Measurements from ENCODE around the gene RUNX2.

Gene RUNX2

DNA sequence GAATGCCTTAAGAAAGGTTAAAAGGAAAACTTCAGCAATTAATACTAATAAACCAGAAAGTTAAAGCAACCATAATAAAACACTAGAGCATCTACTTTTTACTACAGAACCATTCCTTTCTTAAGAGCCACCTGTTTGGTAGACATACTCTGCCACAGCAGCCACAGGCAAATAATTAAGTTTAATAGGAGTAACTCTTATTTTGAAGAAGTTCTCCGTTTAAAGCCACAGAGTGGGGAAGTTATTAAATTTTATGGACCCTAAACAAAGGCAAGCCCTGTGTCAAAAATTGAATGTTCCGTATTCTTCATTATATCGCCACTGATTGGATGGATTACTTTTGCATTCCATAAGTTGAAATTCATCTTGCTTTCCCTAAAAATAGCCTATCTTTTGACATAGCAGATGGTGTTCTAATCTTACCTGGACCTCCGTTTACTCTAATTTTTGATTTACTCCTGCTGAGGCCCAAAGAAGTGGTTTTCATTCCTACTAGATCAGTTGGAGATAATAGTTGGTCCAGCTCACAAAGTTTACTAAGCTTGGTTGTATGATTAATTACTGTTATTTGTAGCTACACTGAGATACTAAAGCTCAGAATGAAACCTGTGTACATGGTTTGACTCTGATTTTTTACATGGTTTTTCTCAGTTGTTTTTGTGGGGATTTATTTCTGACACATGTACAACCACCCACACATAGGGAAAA, 190.0 kb downstream of the RUNX2 start:
- no peak for DNase-seq (ENCODE audit: low read depth)

DNA sequence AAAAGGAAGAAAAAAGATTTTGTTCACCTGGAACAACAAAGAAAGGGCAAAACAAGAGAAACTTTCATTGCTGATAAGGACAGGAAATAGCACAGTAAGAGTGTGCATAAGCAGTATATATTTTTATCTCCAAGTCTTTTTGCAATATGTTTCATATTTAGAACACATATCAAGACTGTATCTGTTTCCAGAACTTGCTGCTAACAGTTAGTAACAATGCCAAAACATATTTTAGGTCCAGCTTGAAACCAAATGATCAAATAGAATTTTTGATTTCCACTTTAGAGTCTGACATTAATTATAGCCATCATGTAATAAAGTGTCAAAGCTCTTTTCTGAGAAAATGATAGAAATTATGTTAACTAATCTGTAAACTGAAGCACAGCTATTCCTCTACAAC, 193.1 kb downstream of the RUNX2 start:
- DNase-seq (ENCODE audit: low read depth) = no peak

DNA sequence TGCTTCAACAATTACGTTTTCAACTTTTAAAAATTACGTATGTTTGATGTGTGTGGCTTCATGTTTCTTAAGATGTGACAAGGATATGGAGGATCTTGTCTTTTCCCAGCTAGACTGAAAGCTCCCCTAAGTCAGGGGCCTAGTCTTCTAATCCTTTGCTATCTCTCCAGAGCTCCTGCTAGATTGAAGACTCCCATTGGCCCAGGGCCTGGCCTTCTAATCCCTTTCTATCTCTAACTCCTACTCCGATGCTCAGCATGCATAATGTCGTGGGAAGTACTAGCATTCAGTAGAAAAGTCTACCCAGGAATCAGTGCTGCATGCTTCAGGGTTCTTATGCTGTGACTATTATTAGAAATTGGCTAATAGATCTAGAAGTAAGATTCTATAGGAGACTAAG, 194.4 kb downstream of the RUNX2 start:
- no peak for DNase-seq (ENCODE audit: low read depth)

DNA sequence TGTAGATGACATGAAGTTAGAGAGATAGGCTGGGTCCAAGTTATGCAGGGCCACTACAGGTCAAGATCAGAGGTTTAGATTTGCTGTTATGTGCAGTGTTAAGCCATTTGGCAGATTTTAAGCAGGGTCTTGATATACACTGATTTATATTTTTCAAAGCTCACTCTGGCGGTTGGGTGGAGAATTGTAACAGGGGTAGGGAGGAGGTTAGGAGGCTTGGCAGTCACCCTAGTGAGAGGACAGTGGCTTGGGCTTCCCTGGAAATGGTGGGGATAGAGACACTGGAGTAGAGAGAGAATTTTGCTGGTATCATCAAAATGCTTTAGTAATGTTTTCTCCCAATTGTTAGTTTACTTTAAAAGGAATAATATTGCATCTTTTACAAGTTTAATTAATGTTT, 199.1 kb downstream of the RUNX2 start:
- no peak for DNase-seq (ENCODE audit: low read depth)

DNA sequence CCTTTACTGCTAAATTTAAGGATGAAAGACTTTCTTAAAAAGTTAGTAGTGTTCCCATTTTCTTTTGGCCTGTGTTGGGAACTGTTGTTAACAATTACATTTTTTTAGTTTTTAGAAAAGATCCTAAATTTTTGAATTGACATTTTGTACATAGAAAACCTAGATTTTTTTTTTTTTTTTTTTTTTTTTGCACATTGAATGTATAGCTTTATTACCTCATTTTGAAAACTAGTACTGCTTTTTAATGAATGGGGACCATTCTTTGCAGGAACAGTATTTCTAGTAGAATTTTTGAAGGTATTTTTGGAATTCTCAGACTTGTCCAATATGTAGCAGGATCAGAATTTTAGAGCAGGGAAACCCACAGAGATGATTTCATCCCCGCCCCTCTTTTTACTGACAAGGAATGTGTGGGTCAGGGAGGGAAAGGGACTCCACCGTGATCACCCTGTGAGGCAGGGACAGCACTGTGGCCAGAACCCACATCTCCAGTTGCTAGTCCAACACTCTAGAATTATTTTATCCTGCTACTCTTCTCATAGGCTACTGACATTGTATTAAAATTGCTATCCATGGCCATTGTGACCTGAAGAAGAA, 204.0 kb downstream of the RUNX2 start:
- no peak for DNase-seq (ENCODE audit: low read depth)

DNA sequence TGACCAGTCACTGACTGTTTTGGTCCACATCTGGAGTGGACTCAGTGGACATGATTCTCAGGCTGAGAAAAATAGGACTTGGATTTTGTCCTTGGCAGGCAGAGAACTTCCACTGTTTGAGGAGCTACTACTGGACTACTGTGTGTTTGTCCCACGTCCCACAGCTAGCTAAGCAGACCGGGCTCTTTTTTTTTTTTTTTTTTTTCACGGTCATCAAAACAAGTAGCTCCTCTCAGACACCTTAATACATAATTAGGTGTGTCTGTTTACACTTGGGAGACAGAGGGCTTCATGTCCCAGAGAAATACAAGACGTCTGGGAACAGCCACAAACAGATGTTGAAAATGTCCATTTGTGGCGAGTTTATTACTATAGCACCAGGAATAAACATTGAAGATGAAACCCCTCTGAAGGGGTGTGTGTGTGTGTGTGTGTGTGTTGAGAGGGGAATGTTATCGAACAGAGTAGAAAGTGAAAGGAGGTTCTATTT, 204.6 kb downstream of the RUNX2 start:
- DNase-seq (ENCODE audit: low read depth) = no peak

DNA sequence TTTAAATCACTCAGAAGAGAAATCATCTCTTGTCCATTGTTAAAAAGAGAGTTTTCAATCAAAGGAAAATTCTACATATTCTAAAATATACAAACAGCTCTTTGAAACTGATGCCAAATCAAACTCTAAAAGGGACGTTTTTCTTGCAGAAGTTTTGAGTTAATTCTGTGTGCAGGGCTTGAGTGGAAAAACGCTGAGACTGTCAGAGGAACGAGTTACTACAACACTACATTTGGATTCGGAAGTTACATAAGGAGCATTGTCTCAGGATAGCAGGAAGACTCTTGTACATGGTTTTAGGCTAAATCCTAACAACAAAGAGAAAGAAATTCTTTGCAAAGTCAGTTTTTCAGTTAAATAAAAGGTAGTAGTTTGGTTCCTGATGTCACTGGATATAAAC, 205.3 kb downstream of the RUNX2 start:
- no peak for DNase-seq (ENCODE audit: low read depth)

DNA sequence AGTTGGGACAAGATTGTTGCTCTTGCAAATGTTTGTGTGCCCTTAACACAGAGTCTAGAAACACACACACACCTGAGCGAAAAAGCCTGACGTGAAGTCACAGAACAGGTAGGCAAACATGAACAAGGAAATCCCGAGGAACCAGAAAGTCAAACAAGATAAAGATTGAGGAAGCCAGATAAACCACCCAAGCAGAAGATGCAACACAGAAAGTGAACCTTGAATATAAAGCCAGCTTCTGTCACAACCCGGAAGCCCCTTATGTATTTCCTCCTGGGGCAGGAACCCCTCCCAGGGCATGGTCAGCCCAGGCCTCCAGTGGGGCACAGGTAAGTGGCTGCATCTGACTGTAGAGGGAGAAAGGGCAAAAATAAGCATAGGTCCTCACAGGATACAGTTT, 207.8 kb downstream of the RUNX2 start:
- no peak for DNase-seq (ENCODE audit: low read depth)

DNA sequence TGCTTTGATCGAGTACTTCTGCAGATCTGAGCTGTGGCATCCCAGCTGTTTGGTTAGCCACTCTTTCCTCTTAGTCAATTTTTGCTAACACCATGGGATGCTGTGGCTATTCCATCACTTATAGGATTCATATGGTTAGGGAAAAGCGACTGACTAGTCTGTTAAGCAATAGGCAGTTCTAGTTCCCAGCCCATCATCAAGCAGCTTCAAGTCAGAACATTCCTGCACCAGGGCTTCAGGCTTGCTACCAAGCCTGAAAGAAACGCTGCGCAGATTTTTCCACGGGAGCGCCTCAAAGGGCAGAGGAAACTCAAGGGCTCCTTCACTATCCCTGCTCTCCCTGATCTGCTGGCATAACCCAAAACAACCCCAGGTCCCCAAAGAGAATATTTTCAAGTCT, 209.4 kb downstream of the RUNX2 start:
- no peak for DNase-seq (ENCODE audit: low read depth)

DNA sequence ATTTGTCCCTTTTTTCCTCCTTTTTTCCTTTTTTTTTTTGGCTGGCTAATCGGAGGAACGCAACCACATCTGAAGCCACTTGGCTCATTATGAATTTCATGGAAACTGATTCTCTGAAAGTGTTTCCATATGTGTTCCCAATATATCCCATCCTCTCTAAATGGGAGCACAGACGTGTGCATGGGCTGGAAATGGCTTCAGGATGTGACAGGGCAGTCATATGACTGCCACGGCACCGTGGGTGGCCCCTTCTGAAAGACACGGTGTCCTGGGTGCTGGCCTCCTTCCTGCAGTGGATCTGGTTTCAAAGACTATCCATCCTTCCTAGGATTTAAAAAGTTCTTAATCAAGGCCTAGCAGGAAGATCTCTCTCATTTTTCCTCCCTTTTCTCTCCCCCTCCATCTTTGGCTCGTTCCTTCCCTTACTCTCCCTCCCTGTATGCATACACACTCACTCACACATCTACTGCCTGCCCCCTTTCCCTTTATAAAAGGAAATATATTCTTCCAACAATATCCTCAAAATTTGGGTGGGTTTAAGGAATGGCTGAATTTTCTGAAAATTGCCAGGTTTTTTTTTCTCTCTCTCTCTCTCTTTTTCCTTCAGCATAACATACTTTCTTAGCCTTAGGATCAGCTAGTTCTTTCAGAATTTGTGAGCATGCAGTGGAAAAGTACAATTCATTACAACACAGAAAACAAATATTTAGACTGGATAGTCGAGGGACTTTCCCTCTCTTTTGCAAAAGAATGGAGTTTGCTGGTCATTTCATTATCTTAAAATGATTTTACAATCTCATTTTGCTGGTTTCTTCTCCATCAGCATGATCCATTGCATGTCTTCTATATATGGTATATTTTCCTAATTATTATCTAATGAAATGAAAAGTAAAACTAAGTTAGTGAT, 210.8 kb downstream of the RUNX2 start:
- DNase-seq (ENCODE audit: low read depth) = no peak

DNA sequence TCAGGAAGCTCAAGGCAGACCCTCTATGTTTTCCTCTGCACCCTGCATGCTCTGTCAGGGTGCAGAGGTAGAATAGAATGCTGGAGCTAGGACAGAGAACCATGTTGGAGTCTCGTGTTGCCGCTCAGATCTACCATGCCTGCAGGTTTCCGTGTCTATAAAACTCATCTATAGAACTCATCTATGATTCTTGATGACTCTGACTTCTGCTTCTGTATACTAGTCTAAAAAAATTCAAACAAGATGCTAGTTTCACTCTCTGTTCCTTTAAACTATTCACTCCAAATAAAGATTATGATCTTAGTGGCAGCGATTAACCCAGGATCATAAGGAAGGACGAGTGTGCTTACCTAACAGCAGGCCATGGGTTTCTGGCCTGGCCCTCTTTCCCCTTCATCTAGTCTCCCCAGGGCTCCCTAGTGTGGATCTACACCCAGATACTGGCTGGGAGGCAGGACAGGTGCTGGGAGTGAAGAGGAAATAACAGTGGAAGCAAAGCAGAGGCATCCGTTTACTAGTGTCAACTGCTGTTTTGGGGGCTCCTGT, 212.3 kb downstream of the RUNX2 start:
- DNase-seq (ENCODE audit: low read depth) = no peak

DNA sequence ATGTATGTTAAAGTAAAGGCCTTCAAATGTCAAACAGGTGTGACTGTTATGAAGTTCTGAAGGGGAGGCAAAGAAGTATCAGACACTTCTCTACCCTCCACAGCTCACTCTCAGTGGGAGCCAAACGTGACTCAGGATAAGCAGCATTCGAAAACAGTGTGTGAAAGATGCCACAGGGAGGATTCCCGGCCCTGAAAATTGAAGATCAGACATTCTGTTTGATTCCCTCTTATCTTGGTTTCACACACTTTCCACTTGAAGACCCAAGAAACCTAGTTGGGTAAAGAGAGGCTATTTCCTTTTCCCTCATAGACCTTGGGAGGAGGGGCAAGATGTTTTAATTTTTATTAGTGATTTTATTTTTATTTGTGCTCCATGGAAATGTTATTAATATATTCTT, 213.8 kb downstream of the RUNX2 start:
- no peak for DNase-seq (ENCODE audit: low read depth)

DNA sequence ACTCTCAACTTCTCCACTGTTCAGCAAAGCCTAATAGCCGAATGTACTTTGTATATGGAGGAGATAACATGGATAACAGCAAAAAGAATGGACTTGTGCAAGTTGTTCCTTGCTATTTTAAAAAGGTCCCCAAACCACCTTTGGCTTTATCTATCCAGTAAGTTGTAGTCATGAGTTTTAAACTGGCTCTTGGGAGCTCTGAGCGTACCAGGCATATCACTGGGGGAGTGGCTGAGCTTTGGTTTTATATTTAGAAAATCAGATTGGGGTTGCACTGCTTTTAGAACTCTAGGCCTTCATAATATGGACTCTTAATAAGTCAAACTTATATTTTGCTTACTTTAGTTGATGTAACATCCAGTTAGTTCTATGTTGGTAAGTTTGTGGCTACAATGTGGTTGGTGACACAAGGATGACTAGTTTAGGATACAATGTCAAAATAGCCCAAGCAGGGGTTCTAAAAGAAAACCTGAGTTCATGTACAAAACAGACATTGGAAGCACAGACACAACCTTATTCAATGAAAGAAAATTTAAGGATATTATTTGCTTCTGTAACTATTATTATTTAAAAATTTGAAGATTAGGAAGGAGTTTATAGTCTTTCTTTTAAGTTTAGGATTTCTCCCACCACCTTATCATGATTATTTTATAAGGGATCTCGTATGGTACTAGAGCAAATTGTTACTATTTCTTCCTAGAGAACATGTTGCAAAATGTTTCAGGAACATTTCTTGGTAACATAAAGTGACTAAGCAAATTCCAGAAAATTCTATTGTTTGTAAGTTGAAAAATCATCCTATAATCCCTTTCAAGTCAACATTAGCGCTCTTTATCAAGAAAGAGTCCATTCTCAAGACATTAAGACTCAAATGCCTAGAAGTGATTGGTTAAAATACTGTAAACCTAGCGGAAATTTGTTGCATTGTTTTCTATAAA, 215.4 kb downstream of the RUNX2 start:
- no peak for DNase-seq (ENCODE audit: low read depth)

DNA sequence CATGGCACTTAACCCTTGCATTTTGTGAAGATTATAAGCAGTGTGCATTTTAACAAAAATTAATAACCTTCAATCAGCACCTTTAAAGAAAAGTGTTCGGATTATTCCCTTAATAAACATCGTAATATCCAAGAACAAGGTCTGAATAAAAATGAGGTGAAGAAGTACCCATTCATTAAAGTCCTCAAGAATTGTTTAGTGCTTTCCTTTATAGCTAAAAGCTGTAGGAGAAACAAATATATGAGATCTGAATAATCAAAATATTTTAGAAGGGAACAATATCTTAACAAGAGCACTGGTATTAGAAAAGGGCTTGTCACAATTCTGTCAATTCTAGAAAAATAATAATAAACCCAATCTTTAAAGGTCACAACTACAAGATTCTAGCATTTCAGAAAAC, 217.3 kb downstream of the RUNX2 start:
- DNase-seq (ENCODE audit: low read depth) = no peak

DNA sequence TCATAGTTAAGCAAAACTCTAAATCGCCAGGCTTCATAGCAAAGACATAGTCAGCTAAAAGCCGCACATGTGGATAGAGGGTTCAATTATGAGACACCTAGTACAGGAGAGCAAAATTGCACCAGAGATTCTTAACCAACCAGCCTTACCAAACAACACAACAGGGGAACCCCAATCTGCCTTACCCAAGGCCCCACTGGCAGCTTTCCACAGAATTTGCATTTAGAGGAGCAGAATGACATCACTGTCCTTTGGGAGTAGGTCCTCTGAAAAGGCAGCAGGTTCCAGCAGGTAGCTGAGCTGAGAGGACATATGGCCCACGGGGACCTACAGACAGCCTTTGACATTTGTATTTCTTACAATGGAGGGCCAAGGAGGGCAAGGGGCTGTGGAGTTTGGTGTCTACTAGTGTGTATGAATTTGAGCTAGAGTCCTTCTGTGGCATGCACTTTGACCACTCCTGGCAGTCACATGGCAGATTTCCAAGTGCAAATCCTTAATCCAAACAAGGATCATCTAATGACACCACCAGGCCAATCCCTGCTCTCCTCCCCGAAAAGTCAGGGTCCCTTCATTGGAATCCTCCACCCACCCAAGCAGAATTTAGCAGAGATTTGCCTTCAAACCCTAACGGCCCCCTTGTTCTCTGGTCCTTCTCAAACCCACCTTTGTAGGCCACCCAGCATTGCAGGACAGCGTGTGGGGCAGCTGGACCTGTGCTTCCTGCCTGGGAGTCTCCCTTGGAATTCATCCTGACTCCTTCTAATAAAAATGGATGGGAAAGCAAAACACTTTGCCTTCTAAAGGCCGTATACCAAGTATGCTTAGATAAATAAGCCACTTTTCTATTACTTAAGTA, 220.8 kb downstream of the RUNX2 start:
- no peak for DNase-seq (ENCODE audit: low read depth)

DNA sequence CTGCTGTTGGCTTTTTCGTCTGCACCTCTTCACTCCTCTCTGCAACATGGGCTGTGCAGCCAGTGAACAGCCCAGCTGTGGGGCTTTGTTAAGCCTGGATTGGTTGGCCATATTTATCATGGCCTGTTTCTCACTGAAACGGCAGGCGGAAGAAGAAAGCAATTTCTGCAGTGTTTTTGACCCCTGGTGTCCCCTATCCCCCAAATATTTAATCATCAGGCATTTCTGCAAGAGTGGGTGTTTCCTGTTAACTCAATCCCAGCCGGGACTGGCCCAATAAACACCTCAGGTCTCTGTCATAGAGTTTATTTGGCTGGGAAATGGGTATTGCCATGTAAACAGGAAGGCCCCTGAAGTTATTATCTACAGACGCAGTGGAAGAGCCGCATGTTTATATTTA, 224.4 kb downstream of the RUNX2 start:
- DNase-seq (ENCODE audit: low read depth) = no peak

DNA sequence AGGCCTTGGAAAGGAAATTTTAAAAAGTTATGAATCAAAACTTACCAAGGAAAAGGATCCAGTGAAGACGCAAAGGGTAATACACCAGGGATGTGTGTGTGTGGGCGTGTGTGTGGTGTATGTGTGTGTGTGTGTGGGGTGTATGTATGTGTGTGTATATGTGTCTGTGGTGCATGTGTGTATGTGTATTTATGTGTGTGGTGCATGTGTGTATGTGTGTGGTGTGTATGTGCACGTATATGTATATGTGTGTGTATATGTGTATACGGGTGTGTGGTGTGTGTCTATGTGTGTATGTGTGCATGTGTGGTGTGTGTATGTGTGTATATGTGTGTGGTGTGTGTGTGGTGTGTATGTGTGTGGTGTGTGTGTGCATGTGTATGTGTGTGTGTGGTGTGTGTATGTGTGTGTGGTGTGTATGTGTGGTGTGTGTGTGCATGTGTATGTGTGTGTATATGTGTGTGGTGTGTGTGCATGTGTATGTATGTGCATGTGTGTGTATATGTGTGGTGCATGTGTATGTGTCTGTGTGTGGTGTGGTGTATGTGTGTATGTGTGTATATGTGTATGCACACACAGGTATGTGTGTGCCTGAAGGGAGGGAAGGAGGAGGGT, 225.7 kb downstream of the RUNX2 start:
- no peak for DNase-seq (ENCODE audit: low read depth)

DNA sequence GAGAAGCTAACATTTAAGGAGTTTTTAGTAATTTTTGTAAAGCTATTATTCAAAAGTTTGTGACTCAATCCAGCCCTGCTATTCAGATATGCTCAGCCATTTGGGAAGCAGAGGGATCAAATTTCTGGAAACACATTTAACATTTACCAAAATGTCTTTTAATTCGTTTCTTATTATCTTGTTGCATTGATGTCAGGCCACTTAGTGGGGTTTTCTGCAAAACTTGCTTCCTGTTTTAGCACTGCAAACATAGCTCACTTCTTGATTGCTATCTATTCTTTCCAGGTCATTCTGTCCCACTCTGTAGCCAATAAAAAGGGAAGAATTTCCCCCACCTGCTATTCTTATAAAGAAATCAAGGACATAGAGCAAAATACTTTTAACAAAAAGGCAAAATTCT, 226.5 kb downstream of the RUNX2 start:
- DNase-seq (ENCODE audit: low read depth) = no peak

DNA sequence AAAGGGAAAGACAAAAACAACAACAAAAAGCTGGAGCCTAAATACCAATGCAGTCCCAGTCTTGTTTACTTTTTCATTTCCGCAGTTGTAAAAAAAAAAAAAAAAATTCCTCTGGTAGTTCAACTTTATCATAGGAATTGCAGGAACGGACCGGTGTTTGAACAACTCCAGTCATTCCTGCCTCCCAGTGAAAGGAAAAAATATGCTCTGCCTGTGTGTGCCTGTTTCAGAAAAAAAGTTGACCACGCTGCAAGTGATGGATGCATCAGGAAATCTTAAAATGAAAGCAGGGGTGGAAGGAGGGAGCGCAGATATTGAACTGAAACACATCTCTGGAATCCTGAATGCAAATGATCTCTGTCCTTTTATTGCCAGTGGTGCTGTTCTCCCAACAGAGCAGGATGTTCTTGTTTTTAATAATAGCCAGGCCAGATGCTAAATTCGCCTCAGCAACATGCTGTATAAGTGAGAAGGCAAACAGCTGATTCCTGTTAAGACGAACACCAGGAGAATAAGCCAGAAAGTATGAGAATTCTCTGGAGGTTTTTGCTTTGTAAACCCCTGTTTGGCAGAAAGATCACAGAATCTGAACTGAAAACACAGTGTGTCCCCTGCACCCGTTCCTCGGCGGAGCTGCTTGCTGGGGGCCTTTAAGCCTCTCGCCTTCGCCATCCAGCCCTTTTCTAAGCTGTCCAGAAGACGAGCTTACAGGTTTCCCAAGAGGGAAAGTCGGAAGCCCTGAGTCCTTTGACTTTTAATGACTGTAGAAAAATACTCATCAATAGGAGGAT, 228.0 kb downstream of the RUNX2 start:
- no peak for DNase-seq (ENCODE audit: low read depth)

Measured in activated T-helper 1 cell treated with Interleukin-2 at 50 U/mL for 16 hours (primary cell).